ENCODE results near the gene ZNF628.

ZNF628 gene

DNA sequence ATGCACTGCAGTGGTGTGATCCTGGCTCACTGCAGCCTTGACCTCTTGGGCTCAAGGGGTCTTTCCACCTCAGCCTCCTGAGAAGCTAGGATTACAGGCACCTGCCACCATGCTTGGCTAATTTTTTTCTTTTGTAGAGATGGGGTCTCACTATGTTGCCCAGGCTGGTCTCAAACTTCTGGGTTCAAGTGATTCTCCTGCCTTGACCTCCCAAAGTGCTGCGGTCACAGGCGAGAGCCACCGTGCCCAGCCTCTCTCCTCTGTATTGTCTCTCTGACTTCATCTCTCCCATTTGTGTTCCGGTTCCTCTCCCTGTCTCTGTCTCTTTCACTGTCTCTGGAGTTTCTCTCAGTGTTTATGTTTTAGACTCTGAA, 10.2 kb upstream of the ZNF628 start:
- DNase-seq: no peak

- DNase-seq: peak; percentile 47
These were observed 9.0 kb upstream of the ZNF628 start for GRCh38 chr19:55467236-55468053.

- no peak for DNase-seq
These were observed 8.4 kb upstream of the ZNF628 start for GRCh38 chr19:55468054-55468393.

DNA sequence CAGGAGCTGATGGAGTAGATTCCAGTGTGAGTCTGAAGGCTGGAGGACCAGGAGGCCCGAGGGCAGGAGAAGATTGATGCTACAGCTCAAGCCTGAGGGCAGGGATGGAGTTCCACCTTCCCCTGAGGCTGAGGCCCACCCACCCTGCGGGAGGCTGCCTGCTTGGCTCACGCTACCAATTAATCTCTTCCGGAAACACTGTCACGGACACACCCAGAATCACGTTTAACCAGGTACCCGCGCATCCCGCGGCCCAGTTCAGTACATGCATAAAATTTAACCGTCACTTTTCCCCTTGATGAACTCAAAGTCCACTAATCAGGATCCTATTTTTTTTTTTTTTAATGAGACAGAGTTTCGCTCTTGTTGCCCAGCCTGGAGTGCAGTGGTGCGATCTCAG, 5.2 kb upstream of the ZNF628 start:
- DNase-seq: no peak

- DNase-seq: peak; percentile 74
These were observed 4.0 kb upstream of the ZNF628 start for GRCh38 chr19:55472463-55472862.

- no peak for DNase-seq
These were observed 3.0 kb upstream of the ZNF628 start for GRCh38 chr19:55473225-55474012.

- DNase-seq: peak; percentile 31
These were observed 1.9 kb upstream of the ZNF628 start for GRCh38 chr19:55474269-55475265.

- DNase-seq: no peak
These were observed 1.5 kb downstream of the ZNF628 start for GRCh38 chr19:55477905-55478304.

- DNase-seq: no peak
These were observed 1.9 kb downstream of the ZNF628 start for GRCh38 chr19:55478364-55478763.

DNA sequence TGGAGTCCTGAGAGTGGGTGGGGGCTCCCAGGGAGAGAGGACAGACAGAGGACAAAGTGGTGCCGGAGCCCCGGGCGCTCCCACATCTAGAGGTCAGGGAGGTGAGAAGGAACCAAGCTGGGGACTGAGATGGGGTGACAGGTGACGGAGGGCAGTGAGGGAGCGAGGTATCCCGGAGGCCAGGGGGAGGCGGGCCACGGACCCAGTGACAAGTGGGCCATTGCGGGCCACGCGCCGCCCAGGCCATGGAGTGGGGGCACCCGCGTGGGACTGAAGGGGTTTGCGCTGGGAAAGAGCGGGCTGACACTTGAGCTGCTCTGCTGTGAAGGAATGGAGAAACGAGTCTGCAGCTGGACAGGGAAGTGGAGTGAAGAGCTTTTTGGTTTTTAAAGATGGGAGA, 2.6 kb downstream of the ZNF628 start:
- no peak for DNase-seq

- no peak for DNase-seq
These were observed 3.2 kb downstream of the ZNF628 start for GRCh38 chr19:55479451-55480230.

- DNase-seq: no peak
These were observed 4.9 kb downstream of the ZNF628 start for GRCh38 chr19:55481148-55481793.

- DNase-seq: no peak
These were observed 5.4 kb downstream of the ZNF628 start for GRCh38 chr19:55481794-55482155.

DNA sequence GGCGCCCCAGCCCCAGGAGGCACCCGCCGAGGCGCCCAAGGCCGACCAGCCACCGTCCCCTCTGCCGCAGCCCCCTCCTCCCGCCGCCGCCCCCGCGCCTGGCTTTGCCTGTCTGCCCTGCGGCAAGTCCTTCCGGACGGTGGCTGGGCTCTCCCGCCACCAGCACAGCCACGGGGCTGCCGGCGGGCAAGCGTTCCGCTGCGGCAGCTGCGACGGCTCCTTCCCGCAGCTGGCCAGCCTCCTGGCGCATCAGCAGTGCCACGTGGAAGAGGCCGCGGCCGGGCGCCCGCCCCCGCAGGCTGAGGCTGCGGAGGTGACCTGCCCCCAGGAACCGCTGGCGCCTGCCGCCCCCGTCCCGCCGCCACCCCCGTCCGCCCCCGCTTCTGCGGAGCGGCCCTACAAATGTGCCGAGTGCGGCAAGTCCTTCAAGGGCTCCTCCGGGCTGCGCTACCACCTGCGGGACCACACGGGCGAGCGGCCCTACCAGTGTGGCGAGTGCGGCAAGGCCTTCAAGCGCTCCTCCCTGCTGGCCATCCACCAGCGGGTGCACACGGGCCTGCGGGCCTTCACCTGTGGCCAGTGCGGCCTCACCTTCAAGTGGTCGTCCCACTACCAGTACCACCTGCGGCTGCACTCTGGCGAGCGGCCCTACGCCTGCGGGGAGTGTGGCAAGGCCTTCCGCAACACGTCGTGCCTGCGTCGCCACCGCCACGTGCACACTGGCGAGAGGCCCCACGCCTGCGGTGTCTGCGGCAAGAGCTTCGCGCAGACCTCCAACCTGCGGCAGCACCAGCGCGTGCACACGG, 5.9 kb downstream of the ZNF628 start:
- DNase-seq: no peak

DNA sequence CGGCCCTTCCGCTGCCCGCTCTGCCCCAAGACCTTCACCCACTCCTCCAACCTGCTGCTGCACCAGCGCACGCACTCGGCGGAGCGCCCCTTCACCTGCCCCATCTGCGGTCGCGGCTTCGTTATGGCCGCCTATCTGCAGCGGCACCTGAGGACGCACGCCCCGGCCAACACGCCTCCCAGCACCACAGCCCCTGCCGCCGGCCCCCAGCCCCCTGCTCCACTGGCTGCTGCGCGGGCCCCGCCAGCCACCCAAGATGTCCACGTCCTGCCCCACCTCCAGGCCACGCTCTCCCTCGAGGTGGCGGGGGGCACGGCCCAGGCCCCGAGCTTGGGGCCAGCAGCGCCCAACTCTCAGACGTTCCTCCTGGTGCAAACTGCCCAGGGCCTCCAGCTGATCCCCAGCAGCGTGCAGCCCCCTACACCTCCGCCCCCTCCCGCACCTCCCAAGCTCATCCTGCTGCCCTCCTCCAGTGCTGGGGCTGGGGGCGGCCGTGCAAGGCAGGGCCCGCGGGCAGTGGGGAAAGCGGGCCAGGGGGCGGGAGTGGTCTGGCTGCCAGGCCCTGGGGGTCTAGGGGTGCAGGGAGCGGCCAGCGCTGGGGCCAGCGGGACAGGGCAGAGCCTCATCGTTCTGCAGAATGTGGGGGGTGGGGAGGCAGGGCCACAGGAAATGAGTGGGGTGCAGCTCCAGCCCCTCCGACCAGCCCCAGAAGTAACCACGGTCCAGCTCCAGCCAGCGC, 6.7 kb downstream of the ZNF628 start:
- no peak for DNase-seq

DNA sequence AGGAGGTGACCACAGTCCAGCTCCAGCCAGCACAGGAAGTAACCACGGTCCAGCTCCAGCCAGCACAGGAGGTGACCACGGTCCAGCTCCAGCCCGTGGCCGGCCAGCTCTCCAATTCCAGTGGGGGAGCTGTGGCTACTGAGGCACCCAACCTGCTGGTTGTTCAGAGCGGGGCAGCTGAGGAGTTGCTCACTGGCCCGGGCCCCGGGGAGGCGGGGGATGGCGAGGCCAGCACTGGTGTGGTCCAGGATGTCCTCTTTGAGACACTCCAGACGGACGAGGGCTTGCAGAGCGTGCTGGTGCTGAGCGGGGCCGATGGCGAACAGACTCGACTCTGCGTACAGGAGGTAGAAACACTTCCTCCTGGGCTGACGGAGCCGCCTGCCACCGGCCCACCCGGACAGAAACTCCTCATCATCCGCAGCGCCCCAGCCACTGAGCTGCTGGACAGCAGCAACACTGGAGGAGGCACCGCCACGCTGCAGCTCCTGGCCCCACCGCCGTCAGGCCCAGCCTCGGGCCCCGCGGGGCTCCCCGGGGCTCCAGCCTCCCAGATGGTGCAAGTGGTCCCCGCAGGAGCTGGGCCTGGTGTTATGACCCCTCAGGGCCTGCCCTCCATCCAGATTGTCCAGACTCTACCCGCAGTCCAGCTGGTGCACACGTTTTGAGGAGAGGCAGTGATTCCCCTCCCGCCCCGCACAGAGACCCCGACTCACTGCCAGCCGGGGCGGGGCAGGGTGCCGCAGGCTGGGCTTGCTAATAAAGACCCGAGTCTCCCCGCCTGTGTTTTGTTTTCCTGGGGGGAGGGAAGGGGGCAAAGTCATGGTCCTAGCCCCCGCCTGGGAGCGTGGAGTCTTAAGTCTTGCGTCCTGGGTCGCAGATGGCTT, 7.5 kb downstream of the ZNF628 start:
- no peak for DNase-seq

DNA sequence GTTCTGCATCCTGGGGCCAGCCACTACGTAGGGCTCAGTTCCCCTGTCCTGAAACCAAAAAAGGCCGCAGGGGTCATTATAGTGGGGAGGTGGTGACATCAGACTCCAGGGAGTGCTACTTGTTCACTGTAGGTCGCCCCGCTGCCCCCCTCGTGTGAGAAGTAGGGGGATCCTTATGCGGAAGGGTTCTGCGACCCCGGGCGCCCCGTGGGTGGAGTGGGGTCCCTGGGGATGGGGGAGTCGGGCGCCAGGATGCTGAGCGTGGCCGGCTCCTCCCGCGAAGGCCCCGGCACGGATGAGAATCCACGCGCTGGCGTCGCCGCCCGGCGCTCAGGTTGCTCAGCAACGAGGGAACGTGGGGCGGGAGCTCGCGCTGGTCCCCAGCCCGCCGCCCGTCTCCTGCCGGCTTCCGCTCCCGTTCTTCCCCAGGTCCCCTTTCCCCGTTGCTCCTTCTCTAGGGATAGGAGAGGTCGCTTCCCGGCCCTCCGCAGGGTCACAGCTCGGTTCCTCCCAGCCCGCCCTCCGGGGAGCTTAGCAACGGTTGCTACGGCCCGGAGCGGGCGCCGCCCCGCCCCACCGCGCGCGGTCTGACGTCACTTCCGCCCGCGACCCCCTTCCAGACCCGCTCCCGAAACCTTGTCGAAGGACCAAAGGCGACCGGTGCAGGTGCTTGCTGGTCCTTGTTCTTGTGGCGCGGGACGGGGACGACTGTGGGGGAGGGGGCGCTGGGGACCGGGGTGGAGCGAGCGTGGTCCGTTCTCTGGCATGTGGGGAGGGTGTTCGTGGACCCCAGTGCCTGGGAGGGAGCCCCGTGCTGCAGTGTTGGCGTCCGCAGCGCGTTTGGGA, 8.4 kb downstream of the ZNF628 start, which contains the start of gene NAT14:
NAT14 (plus strand) TSS at position 596 of the 846 bp plus-strand sequence. CDS start 521 bp downstream, outside the sequence.
- DNase-seq: peak; percentile 69

DNA sequence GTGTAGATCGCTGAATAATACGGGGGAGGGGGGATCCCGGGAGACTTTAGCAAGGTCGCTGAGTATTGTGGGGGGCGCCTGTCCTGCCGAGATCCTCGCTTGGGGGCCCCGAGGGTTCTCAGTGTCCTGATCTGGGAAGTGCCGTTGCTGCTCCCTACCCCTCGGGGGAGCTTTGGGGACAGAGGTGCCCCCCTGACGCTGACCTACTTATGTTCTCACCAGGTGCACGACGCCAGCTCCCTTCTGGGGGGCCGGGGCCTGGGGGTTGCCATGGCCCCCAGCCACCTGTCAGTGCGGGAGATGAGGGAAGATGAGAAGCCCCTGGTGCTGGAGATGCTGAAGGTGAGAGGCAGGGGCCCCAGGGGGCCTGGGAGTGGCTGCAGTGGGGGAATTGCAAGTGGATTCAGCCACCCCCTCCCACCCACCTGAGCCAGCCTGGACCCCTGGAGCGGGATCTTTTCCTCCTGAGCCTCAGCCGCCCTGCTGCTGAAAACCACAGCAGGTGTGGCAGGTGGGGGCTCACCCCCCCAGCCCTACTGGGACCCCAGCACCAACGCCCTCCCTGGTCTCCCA, 9.1 kb downstream of the ZNF628 start:
- no peak for DNase-seq

Data from fibroblast of skin of right biceps (primary cell).